Esophagus muscularis mucosa (tissue), 4 donors: ENCODE results near the gene HLA-DPA1. TPM values are rescaled to one million over a fixed set of nuclear protein-coding genes. Genes with fewer than 3 reads are reported as not detected.

Experiments used
- DNase-seq: peaks from one replicate; pipeline ENCODE4 v3.0.0-alpha.2; 2017; ENCODE audit errors: extremely low spot score
- H3K27ac ChIP-seq, 4 donors: fragments of 200-600 bp; sonication (generic); replicated peaks in 1 of 4; 1 replicate in 3 of 4; 2 replicates in 1 of 4; pipeline ENCODE4 v1.5.1; 2016 to 2019; ENCODE audit warnings: mild to moderate bottlenecking in 1 of 4
- H3K27me3 ChIP-seq, 4 donors: fragments of 200-600 bp; sonication (generic); one replicate each; pipeline versions ENCODE4 v1.5.1 to v1.6.0; 2016 to 2019
- H3K36me3 ChIP-seq, 4 donors: fragments of 200-600 bp; sonication (generic); one replicate each; pipeline ENCODE4 v1.5.1; 2016 to 2019
- H3K4me1 ChIP-seq, 4 donors: fragments of 200-600 bp; sonication (generic); one replicate each; pipeline ENCODE4 v1.5.1; 2016 to 2019
- H3K4me3 ChIP-seq, 4 donors: fragments of 200-600 bp; sonication (generic); 1 replicate in 2 of 4; 2 replicates in 2 of 4; pipeline ENCODE4 v1.5.1; 2016 to 2019; ENCODE audit warnings: mild to moderate bottlenecking in 4 of 4, moderate library complexity in 1 of 4
- H3K9me3 ChIP-seq, 4 donors: fragments of 200-600 bp; sonication (generic); 1 replicate in 3 of 4; 2 replicates in 1 of 4; pipeline ENCODE4 v1.5.1; 2016 to 2019
- CTCF ChIP-seq, 3 experiments: fragments of 200-600 bp in 2 of 3; fragments of 450-650 bp in 1 of 3; sonication (generic) in 2 of 3; IDR thresholded peaks; one replicate each; pipeline ENCODE4 v1.5.1; 2017 to 2019; ENCODE audit warnings: antibody characterized with exemption in 3 of 3, mild to moderate bottlenecking in 2 of 3, moderate library complexity in 1 of 3
- EP300 ChIP-seq: sonication (generic); formaldehyde crosslinking; IDR thresholded peaks from one replicate; pipeline ENCODE4 v1.6.1; 2017; ENCODE audit warnings: antibody characterized with exemption
- POLR2A ChIP-seq: fragments of 450-650 bp; IDR thresholded peaks from one replicate; pipeline ENCODE4 v1.6.1; 2017; ENCODE audit warnings: antibody characterized with exemption, moderate library complexity, mild to moderate bottlenecking, low read depth
- POLR2AphosphoS5 ChIP-seq, 2 donors: sonication (generic); formaldehyde crosslinking; IDR thresholded peaks; one replicate each; pipeline ENCODE4 v1.6.1; 2017; ENCODE audit warnings: antibody characterized with exemption in 2 of 2
- WGBS: methylation state at CpG from one replicate; pipeline ENCODE4 v1.1.5; 2018; 5-methylcytosine and 5-hydroxymethylcytosine counted together
- intact Hi-C: fragments of 100-400 bp; cut with DNase I; formaldehyde crosslinking; loops from one replicate; pipeline ENCODE4 v1.15.1; 2023
- total RNA-seq, 4 donors: library from RNA; depleted of rRNA; stranded (reverse); fragments of >200 nt; gene quantifications; one replicate each; pipeline versions ENCODE4 v1.1.0 to v1.2.1, GENCODE V29; 2016

The HLA-DPA1 gene
- total RNA-seq, 4 donors from 2014 or later = 28.5 to 91.3 (median 65.9) TPM

GRCh38 chr6:33093855-33094254, 20.4 kb upstream of the HLA-DPA1 start:
- 61% methylated on average over 3 of the region's 3 CpGs for whole genome bisulfite sequencing
- Histone ChIP-seq H3K4me1 (no peaks in the 10 kb centered on the region), H3K27me3 (peaks cover 0 to 13% (median 0%) of the 10 kb centered on the region in 4 donors), H3K27ac (no peak overlapping the region), H3K9me3 (peaks cover 0 to 6% (median 0%) of the 10 kb centered on the region in 4 donors), H3K4me3 (no peak overlapping the region), H3K36me3 (no peaks in the 10 kb centered on the region)
- DNase-seq = peak; percentile 8
- intact Hi-C loops = no loop called here
- no peak for TF ChIP-seq POLR2AphosphoS5 (IDR thresholded peaks at IDR 0.05)
- no peak for TF ChIP-seq EP300
- TF ChIP-seq POLR2A = no peak
- no peak for TF ChIP-seq CTCF (IDR thresholded peaks at IDR 0.05)

GRCh38 chr6:33092385-33092784, 18.9 kb upstream of the HLA-DPA1 start:
- Histone ChIP-seq H3K27me3 (peaks cover 0 to 13% (median 0%) of the 10 kb centered on the region in 4 donors), H3K36me3 (peaks cover 0 to 12% (median 7%) of the 10 kb centered on the region in 4 donors), H3K4me3 (no peak overlapping the region), H3K4me1 (no peaks in the 10 kb centered on the region), H3K9me3 (no peaks in the 10 kb centered on the region), H3K27ac (no peak overlapping the region)
- WGBS = 100% methylated on average over 2 of the region's 3 CpGs
- TF ChIP-seq POLR2AphosphoS5 (IDR thresholded peaks at IDR 0.05) (no peak), EP300 (no peak), POLR2A (no peak), CTCF (IDR thresholded peaks at IDR 0.05) (no peak)
- peak; percentile 79 for DNase-seq
- intact Hi-C loops = no loop called here

GRCh38 chr6:33091957-33092356, 18.5 kb upstream of the HLA-DPA1 start:
- no peaks in the 10 kb centered on the region for H3K4me1 ChIP-seq
- H3K9me3 ChIP-seq = no peaks in the 10 kb centered on the region
- peak; percentile 80 for DNase-seq
- WGBS = 41% methylated on average over 6 of the region's 9 CpGs
- intact Hi-C loops = no loop called here
- H3K27ac ChIP-seq = no peak overlapping the region
- TF ChIP-seq CTCF (IDR thresholded peaks at IDR 0.05) = peak; percentile 20 to 52 (median 22)
- no peak for TF ChIP-seq EP300
- no peak for TF ChIP-seq POLR2A
- no peak overlapping the region for H3K4me3 ChIP-seq
- peaks cover 4 to 14% (median 10%) of the 10 kb centered on the region in 4 donors for H3K36me3 ChIP-seq
- H3K27me3 ChIP-seq = peaks cover 0 to 13% (median 0%) of the 10 kb centered on the region in 4 donors

GRCh38 chr6:33088931-33089620, 15.6 kb upstream of the HLA-DPA1 start:
- DNase-seq = peak; percentile 75
- 44% methylated on average over 6 of the region's 6 CpGs for WGBS
- intact Hi-C loops = no loop called here

More at GRCh38 chr6:33088931-33089620, 15.6 kb upstream of the HLA-DPA1 start:
- Histone ChIP-seq H3K36me3 (peaks cover 10 to 43% (median 26%) of the 10 kb centered on the region in 4 donors), H3K4me1 (no peaks in the 10 kb centered on the region), H3K4me3 (no peak overlapping the region), H3K27me3 (peaks cover 0 to 13% (median 0%) of the 10 kb centered on the region in 4 donors), H3K9me3 (no peaks in the 10 kb centered on the region), H3K27ac (no peak overlapping the region)
- TF ChIP-seq EP300 (no peak), POLR2A (no peak), CTCF (IDR thresholded peaks at IDR 0.05) (no peak), POLR2AphosphoS5 (IDR thresholded peaks at IDR 0.05) (no peak)
